ENCODE results near the gene DDX3X. TPM values are rescaled to one million over a fixed set of nuclear protein-coding genes. Genes with fewer than 3 reads are reported as not detected.

DDX3X gene
- total and polyA plus RNA-seq, 2 experiments from 2014 or later = 68.1 to 239 TPM

- 0 out of 2 replicates have a peak, but pooled peaks cover 6% of the 10 kb centered on the region for H3K36me3 ChIP-seq (ENCODE audit: insufficient read depth)
- no peak overlapping the region for H3K27ac Mint-ChIP-seq
- TF ChIP-seq POLR2AphosphoS5 (IDR thresholded peaks at IDR 0.05; ENCODE audit: low read depth) = no peak
- TF ChIP-seq CREB1 (CRISPR knock-in tag; IDR thresholded peaks at IDR 0.05; ENCODE audit: low read depth) = no peak
- TF ChIP-seq ZNF114 (CRISPR knock-in tag; IDR thresholded peaks at IDR 0.05) = no peak
- TF ChIP-seq JUNB (IDR thresholded peaks at IDR 0.05; ENCODE audit: unreplicated experiment) = no peak
- no peak for TF ChIP-seq STAT1 (IDR thresholded peaks at IDR 0.05; ENCODE audit: unreplicated experiment)
- TF ChIP-seq EZH2phosphoT487 (IDR thresholded peaks at IDR 0.05; ENCODE audit: unreplicated experiment) = no peak
- TF ChIP-seq, protein P1, sequence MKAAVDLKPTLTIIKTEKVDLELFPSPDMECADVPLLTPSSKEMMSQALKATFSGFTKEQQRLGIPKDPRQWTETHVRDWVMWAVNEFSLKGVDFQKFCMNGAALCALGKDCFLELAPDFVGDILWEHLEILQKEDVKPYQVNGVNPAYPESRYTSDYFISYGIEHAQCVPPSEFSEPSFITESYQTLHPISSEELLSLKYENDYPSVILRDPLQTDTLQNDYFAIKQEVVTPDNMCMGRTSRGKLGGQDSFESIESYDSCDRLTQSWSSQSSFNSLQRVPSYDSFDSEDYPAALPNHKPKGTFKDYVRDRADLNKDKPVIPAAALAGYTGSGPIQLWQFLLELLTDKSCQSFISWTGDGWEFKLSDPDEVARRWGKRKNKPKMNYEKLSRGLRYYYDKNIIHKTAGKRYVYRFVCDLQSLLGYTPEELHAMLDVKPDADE (IDR thresholded peaks at IDR 0.05) = no peak
- TF ChIP-seq, protein P2, sequence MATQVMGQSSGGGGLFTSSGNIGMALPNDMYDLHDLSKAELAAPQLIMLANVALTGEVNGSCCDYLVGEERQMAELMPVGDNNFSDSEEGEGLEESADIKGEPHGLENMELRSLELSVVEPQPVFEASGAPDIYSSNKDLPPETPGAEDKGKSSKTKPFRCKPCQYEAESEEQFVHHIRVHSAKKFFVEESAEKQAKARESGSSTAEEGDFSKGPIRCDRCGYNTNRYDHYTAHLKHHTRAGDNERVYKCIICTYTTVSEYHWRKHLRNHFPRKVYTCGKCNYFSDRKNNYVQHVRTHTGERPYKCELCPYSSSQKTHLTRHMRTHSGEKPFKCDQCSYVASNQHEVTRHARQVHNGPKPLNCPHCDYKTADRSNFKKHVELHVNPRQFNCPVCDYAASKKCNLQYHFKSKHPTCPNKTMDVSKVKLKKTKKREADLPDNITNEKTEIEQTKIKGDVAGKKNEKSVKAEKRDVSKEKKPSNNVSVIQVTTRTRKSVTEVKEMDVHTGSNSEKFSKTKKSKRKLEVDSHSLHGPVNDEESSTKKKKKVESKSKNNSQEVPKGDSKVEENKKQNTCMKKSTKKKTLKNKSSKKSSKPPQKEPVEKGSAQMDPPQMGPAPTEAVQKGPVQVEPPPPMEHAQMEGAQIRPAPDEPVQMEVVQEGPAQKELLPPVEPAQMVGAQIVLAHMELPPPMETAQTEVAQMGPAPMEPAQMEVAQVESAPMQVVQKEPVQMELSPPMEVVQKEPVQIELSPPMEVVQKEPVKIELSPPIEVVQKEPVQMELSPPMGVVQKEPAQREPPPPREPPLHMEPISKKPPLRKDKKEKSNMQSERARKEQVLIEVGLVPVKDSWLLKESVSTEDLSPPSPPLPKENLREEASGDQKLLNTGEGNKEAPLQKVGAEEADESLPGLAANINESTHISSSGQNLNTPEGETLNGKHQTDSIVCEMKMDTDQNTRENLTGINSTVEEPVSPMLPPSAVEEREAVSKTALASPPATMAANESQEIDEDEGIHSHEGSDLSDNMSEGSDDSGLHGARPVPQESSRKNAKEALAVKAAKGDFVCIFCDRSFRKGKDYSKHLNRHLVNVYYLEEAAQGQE (IDR thresholded peaks at IDR 0.05; ENCODE audit: unreplicated experiment) = no peak
- H3K4me3 Mint-ChIP-seq = no peak overlapping the region
- H2AFZ ChIP-seq = no peak overlapping the region
- H3K27ac ChIP-seq (ENCODE audit: low read depth) = no peak overlapping the region
- H3K27me3 ChIP-seq (ENCODE audit: insufficient read depth) = no peaks in the 10 kb centered on the region
- no peaks in the 10 kb centered on the region for H3K9me2 ChIP-seq (ENCODE audit: insufficient read depth)
- H3K4me2 ChIP-seq = no peak overlapping the region
- no peaks in the 10 kb centered on the region for H4K20me1 ChIP-seq (replicated peaks; ENCODE audit: insufficient read depth)
- peaks cover 7% of the 10 kb centered on the region; the same call in 1 of the 2 replicates for H3K4me1 ChIP-seq (ENCODE audit: insufficient read depth)
- no peaks in the 10 kb centered on the region for H3K79me2 ChIP-seq (replicated peaks; ENCODE audit: insufficient read depth)
- no peaks in the 10 kb centered on the region; the same call in 2 of the 3 replicates for H3K9me3 Mint-ChIP-seq
- H3F3A ChIP-seq (replicated peaks; ENCODE audit: low read depth) = 0 out of 2 replicates have a peak, but pooled peaks cover 3% of the 10 kb centered on the region
- H3K36me3 Mint-ChIP-seq (ENCODE audit: low read depth) = peaks cover 19% of the 10 kb centered on the region; the same call in 2 of the 3 replicates
- H3K4me1 Mint-ChIP-seq = peaks cover 8% of the 10 kb centered on the region
- ATAC-seq (no peak), DNase-seq (ENCODE audit: low spot score) (no peak)
- H3K4me3 ChIP-seq = no peak overlapping the region
- peaks cover 11% of the 10 kb centered on the region for H3K27me3 Mint-ChIP-seq (ENCODE audit: insufficient read depth, low read depth, poor library complexity)
Measured at GRCh38 chrX:41353985-41354384, 20.0 kb downstream of the DDX3X start.

GRCh38 chrX:41369152-41369551 lies 35.2 kb downstream of the DDX3X start:
- Histone ChIP-seq H3K27ac (ENCODE audit: low read depth) (no peak overlapping the region), H3K9me2 (ENCODE audit: insufficient read depth) (no peaks in the 10 kb centered on the region), H3K79me2 (replicated peaks; ENCODE audit: insufficient read depth) (no peaks in the 10 kb centered on the region), H3K4me3 (no peak overlapping the region), H3K27me3 (ENCODE audit: insufficient read depth) (no peaks in the 10 kb centered on the region), H4K20me1 (replicated peaks; ENCODE audit: insufficient read depth) (no peaks in the 10 kb centered on the region), H3K36me3 (ENCODE audit: insufficient read depth) (no peaks in the 10 kb centered on the region), H2AFZ (no peak overlapping the region), H3F3A (replicated peaks; ENCODE audit: low read depth) (no peaks in the 10 kb centered on the region), H3K4me1 (ENCODE audit: insufficient read depth) (no peaks in the 10 kb centered on the region), H3K4me2 (no peak overlapping the region)
- Mint-ChIP-seq H3K4me1 (no peaks in the 10 kb centered on the region), H3K36me3 (ENCODE audit: low read depth) (peaks cover 3% of the 10 kb centered on the region; the same call in 1 of the 3 replicates), H3K27me3 (ENCODE audit: insufficient read depth, low read depth, poor library complexity) (no peaks in the 10 kb centered on the region), H3K9me3 (no peaks in the 10 kb centered on the region; the same call in 1 of the 3 replicates), H3K27ac (no peak overlapping the region), H3K4me3 (no peak overlapping the region)
- no peak for DNase-seq (ENCODE audit: low spot score)
- no peak for ATAC-seq
- TF ChIP-seq, protein P3, sequence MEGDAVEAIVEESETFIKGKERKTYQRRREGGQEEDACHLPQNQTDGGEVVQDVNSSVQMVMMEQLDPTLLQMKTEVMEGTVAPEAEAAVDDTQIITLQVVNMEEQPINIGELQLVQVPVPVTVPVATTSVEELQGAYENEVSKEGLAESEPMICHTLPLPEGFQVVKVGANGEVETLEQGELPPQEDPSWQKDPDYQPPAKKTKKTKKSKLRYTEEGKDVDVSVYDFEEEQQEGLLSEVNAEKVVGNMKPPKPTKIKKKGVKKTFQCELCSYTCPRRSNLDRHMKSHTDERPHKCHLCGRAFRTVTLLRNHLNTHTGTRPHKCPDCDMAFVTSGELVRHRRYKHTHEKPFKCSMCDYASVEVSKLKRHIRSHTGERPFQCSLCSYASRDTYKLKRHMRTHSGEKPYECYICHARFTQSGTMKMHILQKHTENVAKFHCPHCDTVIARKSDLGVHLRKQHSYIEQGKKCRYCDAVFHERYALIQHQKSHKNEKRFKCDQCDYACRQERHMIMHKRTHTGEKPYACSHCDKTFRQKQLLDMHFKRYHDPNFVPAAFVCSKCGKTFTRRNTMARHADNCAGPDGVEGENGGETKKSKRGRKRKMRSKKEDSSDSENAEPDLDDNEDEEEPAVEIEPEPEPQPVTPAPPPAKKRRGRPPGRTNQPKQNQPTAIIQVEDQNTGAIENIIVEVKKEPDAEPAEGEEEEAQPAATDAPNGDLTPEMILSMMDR (conservative IDR thresholded peaks at IDR 0.05; ENCODE audit: low read depth in 2 of 2) = no peak
- no peak for TF ChIP-seq ZNF331 (CRISPR knock-in tag; IDR thresholded peaks at IDR 0.05; ENCODE audit: low read depth)
- TF ChIP-seq STAT1 (IDR thresholded peaks at IDR 0.05; ENCODE audit: unreplicated experiment) = no peak
- TF ChIP-seq, protein P1 (IDR thresholded peaks at IDR 0.05) = no peak
- TF ChIP-seq EZH2 (IDR thresholded peaks at IDR 0.05; ENCODE audit: low read depth, unreplicated experiment) = no peak
- TF ChIP-seq POLR2AphosphoS5 (IDR thresholded peaks at IDR 0.05; ENCODE audit: low read depth) = no peak
- TF ChIP-seq EZH2phosphoT487 (IDR thresholded peaks at IDR 0.05; ENCODE audit: unreplicated experiment) = no peak
- TF ChIP-seq, protein P2 (IDR thresholded peaks at IDR 0.05; ENCODE audit: unreplicated experiment) = no peak
- no peak for TF ChIP-seq CREB1 (CRISPR knock-in tag; IDR thresholded peaks at IDR 0.05; ENCODE audit: low read depth)
- TF ChIP-seq ZNF114 (CRISPR knock-in tag; IDR thresholded peaks at IDR 0.05) = no peak
- no peak for TF ChIP-seq JUNB (IDR thresholded peaks at IDR 0.05; ENCODE audit: unreplicated experiment)

All from GM23338 (cell line).